GM19035 (cell line): ENCODE measurements around the gene FAM110D.
A peak's percentile ranks its signal among the peaks of the same experiment; 100 is the strongest.

Experiments
- ATAC-seq: cut with Tn5 transposase; IDR thresholded peaks from one replicate; pipeline ENCODE4 v1.9.1; 2021; ENCODE audit not compliant: unreplicated experiment

Gene FAM110D

DNA sequence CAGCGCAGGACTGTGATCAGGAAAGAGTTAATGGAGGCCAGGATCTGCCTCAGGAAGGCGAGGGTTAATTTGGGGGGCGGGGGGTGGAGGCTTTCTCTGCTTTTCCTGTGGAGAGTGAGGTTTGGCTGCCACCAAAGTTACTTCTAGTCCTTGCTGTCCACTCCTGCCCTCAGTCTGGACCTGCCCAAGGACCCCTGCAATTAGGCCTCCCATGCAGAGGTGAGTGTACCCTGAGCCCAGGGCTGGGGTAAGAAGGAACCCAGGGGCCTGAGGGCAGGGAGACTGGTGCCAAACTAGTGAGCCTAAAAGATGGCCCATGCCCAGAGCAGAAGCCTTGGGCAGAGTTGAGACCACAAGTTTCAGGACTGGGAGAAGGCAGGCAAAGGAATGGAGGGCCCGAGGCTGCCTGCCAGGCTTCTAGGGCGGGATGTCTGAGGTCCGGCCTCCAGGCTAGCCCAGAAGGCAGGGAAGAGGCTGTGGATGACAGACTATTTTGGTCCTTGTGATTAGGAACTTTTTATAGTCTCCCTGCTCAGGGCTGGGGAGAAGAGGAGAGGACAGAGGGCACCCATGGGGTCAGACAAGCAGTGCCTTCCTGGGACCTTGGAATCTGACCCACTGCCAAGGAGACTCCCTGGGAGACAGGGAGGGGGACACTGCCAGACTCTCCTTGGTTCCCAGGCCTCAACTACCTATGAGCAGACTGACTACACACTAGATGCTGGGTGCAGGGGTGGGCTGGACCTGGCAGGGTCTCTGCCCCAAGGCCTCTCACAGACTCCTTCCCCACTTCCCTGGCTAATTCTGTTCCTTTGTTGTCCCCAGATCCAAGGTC lies at the start of gene FAM110D:
TSS of gene FAM110D (plus strand) at position 172 of the 835 bp plus-strand sequence. CDS start 2,213 bp downstream, outside the sequence.
- no peak for ATAC-seq

DNA sequence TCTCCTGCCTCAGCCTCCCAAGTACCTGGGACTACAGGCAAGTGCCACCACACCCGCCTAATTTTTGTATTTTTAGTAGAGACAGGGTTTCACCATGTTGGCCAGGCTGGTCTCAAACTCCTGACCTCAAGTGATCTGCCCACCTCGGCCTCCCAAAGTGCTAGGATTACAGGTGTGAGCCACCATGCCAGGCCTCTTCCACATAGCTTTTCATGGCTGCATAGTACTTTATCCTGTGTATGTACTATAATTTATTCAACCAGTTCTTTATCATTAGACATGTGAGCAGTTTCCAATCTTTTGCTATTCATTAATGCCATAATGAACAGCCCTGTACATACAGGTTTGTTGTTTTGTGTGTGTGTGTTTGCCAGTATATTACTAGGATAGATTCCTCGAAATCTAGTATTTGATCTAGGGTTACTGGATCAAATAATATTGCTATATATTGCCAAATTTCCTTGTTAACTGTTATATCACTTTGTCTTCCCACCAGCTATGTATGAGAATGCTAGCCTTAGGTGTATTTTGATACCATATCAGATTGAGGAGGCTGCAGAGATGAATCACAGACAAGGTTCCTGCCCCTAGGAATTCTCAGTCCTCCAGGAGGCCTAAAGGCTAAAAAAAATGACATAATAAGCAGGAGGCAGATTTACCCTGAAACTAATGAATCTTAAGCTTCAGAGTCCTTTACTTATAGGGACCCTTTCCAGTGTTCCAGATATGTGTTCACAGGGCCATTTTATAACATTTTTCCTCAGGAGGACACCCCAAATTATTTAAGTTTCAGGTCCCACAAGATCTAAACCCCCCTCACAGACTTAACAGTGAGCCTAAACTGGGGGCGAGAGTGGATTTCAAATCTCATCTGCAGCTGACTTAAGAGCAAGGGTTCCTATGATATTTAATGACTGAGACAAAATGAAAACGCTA lies 49.4 kb upstream of the FAM110D start:
- no peak for ATAC-seq

DNA sequence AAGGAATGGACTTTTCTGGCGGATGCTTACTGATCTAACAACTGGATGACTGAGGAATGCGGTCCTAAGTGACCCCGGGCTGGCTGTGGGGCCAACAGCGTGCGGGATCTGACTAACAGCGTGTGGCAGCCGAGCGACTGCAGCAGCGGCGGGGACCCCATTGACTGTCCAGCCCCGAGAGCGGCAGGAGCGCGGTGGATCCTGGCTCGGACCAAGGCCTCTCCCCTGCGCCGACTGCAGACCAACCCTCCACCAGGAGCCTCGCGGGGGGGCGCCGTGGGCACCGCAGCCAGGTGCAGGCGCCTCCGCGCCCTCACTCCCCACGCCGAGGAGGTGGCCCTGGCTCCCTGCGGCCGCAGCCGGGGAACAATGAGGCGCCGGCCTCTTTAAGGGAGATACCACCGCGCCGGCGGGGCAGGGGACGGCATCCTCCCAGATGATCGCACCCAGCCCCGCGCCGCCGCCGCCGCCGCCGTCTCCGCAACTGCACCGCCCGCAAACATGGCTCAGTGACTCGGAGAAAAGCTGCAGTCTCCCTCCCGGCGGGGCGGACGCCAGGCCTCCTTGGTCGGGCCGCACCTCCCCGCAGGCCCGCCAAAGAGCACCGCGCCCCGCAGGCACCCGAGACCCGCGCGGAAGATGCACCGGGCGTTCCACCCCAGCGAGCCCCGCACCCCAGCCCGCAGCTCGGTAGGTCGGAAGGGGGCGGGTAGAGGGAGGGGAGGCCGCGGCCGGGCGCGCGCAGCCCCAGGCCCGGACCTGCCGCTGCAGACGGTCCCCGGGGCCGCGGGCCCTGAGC lies 47.9 kb upstream of the FAM110D start:
- ATAC-seq = peak; percentile 51

DNA sequence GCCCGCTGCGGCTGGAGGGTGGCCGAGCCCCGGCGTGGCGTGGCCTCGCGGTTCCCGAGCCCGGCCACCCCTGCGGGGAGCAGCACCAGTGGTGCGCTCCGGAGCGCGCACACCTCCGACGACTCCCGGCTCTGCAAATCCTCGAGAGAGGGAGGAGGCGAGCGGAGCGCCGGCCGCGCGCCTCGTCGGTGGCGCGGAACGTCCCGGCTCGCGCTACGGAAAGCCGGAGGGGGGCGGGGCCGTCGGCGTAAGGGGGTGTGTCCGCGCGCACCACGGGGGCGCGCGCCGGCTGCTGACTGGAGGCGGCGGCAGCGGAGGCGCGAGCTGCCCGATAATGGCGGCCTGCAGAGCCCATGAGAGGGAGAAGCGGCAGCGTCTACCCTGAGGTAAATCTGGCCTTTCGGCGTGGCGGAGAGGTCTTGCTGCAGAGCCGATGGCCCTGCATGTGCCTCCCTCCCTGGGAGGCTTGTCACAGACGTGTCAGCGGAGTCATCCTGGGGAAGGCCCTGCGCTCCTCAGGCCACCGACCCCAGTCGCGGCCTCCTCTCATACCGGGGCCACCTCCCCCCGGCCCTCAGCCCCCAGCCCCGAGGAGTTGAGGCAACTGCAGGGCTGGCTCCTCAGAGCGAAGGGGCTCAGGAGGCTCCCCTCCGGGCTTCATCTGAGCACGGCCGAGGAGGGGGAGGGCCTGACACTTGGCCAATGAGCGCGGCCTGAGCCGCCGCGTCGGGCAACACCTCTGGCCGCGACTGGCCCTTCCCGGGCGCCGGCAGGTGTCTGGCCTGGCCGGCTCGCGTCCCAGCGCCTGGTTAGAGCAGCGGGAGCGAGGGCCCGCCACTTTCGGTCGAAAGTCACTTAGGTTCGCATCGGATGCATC lies 47.1 kb upstream of the FAM110D start, which contains the start of gene PDIK1L:
TSS of gene PDIK1L (plus strand) at position 295 of the 877 bp plus-strand sequence. CDS start 2,485 bp downstream, outside the sequence.
- ATAC-seq = peak; percentile 66

DNA sequence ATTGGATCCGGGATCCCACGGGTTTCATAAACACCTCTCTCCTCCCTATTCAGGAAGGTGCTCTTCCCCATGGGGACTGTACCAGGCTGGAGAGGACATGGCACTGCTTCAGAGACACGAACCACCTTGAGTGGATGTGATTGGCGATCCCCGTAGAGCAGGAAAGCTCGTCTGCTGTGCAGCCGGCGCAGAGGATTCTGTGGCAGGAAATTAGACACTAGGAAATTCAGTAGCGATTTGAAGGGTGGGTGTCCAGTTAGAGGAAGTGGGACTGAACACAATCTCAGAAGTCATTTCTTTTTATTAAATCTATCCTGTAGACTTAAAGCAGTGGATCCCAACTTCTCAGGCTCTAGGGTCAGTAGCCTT lies 46.5 kb upstream of the FAM110D start:
- ATAC-seq = no peak

GRCh38 chr1:26114165-26114927 lies 44.5 kb upstream of the FAM110D start:
- no peak for ATAC-seq

DNA sequence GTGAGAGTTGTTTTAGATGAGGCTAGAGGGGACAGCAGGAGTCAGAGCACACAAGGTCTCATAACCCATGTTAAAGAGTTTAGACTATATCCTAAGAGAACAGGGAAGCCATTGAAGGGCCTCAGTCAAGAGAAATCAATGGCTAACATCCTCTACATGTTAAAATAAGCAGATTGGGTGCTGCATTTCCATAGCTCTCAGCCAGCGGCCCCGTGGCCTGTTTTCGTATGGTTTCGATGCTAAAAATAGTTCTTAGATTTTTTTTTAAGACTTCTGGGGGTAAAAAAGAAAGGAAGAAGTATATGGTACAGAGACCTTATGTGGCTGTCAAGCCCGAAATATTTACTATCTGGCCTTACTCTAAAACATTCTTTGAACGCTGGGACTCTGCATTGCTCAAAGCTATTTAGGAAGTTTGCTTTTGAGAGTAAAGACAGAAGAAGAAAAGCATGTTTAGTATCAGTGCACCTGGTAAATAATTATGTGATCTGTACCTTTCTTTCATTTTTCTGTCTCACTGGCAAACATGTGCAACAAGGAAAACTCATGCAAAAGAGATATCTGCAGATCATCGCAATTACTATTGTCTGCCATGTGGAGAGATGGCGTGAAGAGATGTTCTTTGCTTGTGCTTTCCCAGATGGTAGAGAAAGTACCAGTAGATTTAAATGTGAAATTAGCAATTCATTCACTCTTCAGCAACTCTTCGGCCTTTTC lies 38.8 kb upstream of the FAM110D start:
- no peak for ATAC-seq

GRCh38 chr1:26121854-26122773 lies 36.8 kb upstream of the FAM110D start:
- ATAC-seq = no peak

GRCh38 chr1:26122988-26123973 lies 35.6 kb upstream of the FAM110D start:
- ATAC-seq = no peak

GRCh38 chr1:26124418-26125331 lies 34.2 kb upstream of the FAM110D start:
- ATAC-seq = no peak

- no peak for ATAC-seq
Measured at GRCh38 chr1:26125382-26125781, 33.5 kb upstream of the FAM110D start.

- no peak for ATAC-seq
Measured at GRCh38 chr1:26125946-26126320, 32.9 kb upstream of the FAM110D start.

- ATAC-seq = peak; percentile 79
Measured at GRCh38 chr1:26126321-26127084, 32.4 kb upstream of the FAM110D start.
